ENCODE measurements around the gene VOPP1.

Gene VOPP1

GRCh38 chr7:55438757-55439525 is 133.4 kb downstream of the VOPP1 start:
- no peak overlapping the region for H3K4me3 ChIP-seq (ENCODE audit: low read depth, low read length)
- no peak for TF ChIP-seq CTCF (conservative IDR thresholded peaks at IDR 0.05; ENCODE audit: low read depth, low read length)
- no peak for DNase-seq (ENCODE audit: low read depth)

GRCh38 chr7:55438085-55438756 is 134.1 kb downstream of the VOPP1 start:
- DNase-seq (ENCODE audit: low read depth) = no peak
- TF ChIP-seq CTCF (conservative IDR thresholded peaks at IDR 0.05; ENCODE audit: low read depth, low read length) = no peak

GRCh38 chr7:55437375-55437774 is 134.9 kb downstream of the VOPP1 start:
- DNase-seq (ENCODE audit: low read depth) = no peak
- TF ChIP-seq CTCF (conservative IDR thresholded peaks at IDR 0.05; ENCODE audit: low read depth, low read length) = no peak
- H3K4me3 ChIP-seq (ENCODE audit: low read depth, low read length) = no peak overlapping the region

More at GRCh38 chr7:55438085-55438756, 134.1 kb downstream of the VOPP1 start:
- H3K4me3 ChIP-seq (ENCODE audit: low read depth, low read length) = no peak overlapping the region

GRCh38 chr7:55436457-55436856 is 135.8 kb downstream of the VOPP1 start:
- no peak for TF ChIP-seq CTCF (conservative IDR thresholded peaks at IDR 0.05; ENCODE audit: low read depth, low read length)
- H3K4me3 ChIP-seq (ENCODE audit: low read depth, low read length) = no peak overlapping the region
- DNase-seq (ENCODE audit: low read depth) = no peak

GRCh38 chr7:55435466-55435865 is 136.8 kb downstream of the VOPP1 start:
- no peak for TF ChIP-seq CTCF (conservative IDR thresholded peaks at IDR 0.05; ENCODE audit: low read depth, low read length)
- H3K4me3 ChIP-seq (ENCODE audit: low read depth, low read length) = no peak overlapping the region
- DNase-seq (ENCODE audit: low read depth) = no peak

GRCh38 chr7:55432939-55433784 is 139.1 kb downstream of the VOPP1 start:
- peak; percentile 74 for DNase-seq (ENCODE audit: low read depth)
- peak; percentile 68 for TF ChIP-seq CTCF (conservative IDR thresholded peaks at IDR 0.05; ENCODE audit: low read depth, low read length)
- H3K4me3 ChIP-seq (ENCODE audit: low read depth, low read length) = no peak overlapping the region

Measured in choroid plexus epithelial cell (primary cell).